ENCODE measurements around the gene CDC14B.

Gene CDC14B

DNA sequence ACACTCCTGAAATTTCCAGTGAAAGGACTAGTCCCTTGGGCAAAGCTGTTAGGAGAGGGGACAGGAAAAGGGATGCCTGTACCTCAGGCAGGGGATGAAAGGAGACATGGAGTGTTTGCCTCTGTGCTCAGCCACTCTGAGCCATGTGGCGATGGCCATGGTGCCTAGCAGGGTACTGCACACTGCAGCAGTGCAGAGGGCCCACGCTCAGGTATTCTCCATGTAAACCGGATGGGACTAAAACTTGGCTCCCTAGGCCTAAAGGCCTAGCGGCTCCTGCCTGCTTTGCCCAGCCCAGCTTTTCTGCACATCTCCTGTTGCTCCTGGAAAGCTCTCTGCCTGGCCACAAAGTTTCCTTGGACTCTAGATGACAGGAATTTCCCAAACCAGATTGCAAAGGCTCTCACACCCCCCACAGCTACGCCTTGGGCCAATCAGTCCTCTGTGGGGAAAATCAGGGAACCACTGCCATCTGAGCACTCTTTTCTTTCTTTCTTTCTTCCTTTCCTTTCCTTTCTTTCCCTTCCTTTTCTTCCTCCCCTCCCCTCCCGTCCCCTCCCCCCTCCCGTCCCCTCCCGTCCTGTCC lies 125.3 kb downstream of the CDC14B start:
- TF ChIP-seq YY1 (IDR thresholded peaks at IDR 0.05; ENCODE audit: low read depth) (no peak), EP300 (IDR thresholded peaks at IDR 0.05; ENCODE audit: borderline replicate concordance) (no peak), CREB1 (IDR thresholded peaks at IDR 0.05; ENCODE audit: low read depth) (no peak), CEBPB (IDR thresholded peaks at IDR 0.05) (no peak), RAD21 (IDR thresholded peaks at IDR 0.05; ENCODE audit: low read depth) (no peak), TEAD4 (IDR thresholded peaks at IDR 0.05) (no peak), FOXM1 (IDR thresholded peaks at IDR 0.05; ENCODE audit: borderline replicate concordance, low read depth) (no peak)
- TF ChIP-seq, protein P1, sequence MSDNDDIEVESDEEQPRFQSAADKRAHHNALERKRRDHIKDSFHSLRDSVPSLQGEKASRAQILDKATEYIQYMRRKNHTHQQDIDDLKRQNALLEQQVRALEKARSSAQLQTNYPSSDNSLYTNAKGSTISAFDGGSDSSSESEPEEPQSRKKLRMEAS (IDR thresholded peaks at IDR 0.05): no peak

DNA sequence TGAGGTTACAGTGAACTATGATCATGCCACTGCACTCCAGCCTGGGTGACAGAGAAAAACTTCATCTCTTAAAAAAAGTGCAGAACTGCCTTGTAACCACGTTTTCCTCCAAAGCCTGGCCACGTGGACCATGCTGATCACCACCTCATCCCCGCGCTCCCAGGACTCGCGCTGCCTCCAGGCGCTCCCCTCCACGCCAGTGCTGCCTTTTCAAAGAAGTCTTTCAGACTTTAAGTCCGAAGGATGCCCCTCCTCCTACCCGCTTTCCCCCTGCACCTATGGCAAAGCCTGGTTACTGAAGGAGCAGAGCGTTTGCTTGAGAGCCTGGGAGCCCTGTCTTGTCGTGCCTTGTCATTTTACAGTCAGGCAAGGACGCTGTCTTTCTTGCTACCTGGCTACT lies 125.9 kb downstream of the CDC14B start:
- TF ChIP-seq, protein P1 (IDR thresholded peaks at IDR 0.05): no peak
- TF ChIP-seq NFIC (IDR thresholded peaks at IDR 0.05) (no peak), TAF1 (IDR thresholded peaks at IDR 0.05; ENCODE audit: low read depth) (no peak), ZBTB7A (IDR thresholded peaks at IDR 0.05; ENCODE audit: low read depth) (no peak), TCF12 (IDR thresholded peaks at IDR 0.05; ENCODE audit: low read depth) (no peak), EP300 (IDR thresholded peaks at IDR 0.05; ENCODE audit: borderline replicate concordance) (no peak), RAD21 (IDR thresholded peaks at IDR 0.05; ENCODE audit: low read depth) (no peak), EGR1 (IDR thresholded peaks at IDR 0.05) (no peak), TEAD4 (IDR thresholded peaks at IDR 0.05) (no peak), FOXM1 (IDR thresholded peaks at IDR 0.05; ENCODE audit: borderline replicate concordance, low read depth) (no peak), YY1 (IDR thresholded peaks at IDR 0.05; ENCODE audit: low read depth) (no peak), CREB1 (IDR thresholded peaks at IDR 0.05; ENCODE audit: low read depth) (no peak), CEBPB (IDR thresholded peaks at IDR 0.05) (no peak)
- TF ChIP-seq, protein P2, sequence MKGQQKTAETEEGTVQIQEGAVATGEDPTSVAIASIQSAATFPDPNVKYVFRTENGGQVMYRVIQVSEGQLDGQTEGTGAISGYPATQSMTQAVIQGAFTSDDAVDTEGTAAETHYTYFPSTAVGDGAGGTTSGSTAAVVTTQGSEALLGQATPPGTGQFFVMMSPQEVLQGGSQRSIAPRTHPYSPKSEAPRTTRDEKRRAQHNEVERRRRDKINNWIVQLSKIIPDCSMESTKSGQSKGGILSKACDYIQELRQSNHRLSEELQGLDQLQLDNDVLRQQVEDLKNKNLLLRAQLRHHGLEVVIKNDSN (IDR thresholded peaks at IDR 0.05): no peak
- TF ChIP-seq, protein P3, sequence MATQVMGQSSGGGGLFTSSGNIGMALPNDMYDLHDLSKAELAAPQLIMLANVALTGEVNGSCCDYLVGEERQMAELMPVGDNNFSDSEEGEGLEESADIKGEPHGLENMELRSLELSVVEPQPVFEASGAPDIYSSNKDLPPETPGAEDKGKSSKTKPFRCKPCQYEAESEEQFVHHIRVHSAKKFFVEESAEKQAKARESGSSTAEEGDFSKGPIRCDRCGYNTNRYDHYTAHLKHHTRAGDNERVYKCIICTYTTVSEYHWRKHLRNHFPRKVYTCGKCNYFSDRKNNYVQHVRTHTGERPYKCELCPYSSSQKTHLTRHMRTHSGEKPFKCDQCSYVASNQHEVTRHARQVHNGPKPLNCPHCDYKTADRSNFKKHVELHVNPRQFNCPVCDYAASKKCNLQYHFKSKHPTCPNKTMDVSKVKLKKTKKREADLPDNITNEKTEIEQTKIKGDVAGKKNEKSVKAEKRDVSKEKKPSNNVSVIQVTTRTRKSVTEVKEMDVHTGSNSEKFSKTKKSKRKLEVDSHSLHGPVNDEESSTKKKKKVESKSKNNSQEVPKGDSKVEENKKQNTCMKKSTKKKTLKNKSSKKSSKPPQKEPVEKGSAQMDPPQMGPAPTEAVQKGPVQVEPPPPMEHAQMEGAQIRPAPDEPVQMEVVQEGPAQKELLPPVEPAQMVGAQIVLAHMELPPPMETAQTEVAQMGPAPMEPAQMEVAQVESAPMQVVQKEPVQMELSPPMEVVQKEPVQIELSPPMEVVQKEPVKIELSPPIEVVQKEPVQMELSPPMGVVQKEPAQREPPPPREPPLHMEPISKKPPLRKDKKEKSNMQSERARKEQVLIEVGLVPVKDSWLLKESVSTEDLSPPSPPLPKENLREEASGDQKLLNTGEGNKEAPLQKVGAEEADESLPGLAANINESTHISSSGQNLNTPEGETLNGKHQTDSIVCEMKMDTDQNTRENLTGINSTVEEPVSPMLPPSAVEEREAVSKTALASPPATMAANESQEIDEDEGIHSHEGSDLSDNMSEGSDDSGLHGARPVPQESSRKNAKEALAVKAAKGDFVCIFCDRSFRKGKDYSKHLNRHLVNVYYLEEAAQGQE (IDR thresholded peaks at IDR 0.05; ENCODE audit: low read depth): no peak

DNA sequence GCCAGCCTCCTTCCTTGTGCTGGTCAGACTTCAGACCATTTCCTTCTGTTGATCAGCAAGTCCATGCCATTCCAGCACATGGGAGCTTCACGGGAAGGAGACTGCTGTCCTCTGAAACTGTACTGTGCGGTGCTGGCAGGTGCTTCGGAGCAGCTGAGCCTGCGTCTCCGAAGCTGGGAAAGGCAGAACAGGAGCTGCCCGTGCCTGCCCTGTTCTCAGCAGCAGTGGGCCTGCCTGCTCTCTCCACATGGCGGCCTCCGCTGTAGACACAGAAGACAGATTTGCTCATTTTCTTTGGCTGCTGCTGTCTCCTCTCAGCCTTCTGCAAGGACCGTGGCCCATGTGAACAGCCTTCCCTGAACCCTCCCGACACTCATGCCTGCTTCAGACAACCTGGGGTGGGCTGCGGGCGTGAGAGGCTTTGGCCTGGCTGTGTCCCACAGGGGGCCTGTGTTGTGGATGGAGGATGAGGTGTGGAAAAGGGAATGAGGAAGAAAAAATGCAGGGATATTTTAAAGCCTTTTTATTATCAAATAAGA lies 126.6 kb downstream of the CDC14B start:
- TF ChIP-seq RAD21 (IDR thresholded peaks at IDR 0.05; ENCODE audit: low read depth) (no peak), CEBPB (IDR thresholded peaks at IDR 0.05) (no peak), TEAD4 (IDR thresholded peaks at IDR 0.05) (no peak), EP300 (IDR thresholded peaks at IDR 0.05; ENCODE audit: borderline replicate concordance) (no peak), CREB1 (IDR thresholded peaks at IDR 0.05; ENCODE audit: low read depth) (no peak)
- TF ChIP-seq, protein P2 (IDR thresholded peaks at IDR 0.05): no peak
- TF ChIP-seq, protein P1 (IDR thresholded peaks at IDR 0.05): no peak
- TF ChIP-seq, protein P3 (IDR thresholded peaks at IDR 0.05; ENCODE audit: low read depth): no peak

DNA sequence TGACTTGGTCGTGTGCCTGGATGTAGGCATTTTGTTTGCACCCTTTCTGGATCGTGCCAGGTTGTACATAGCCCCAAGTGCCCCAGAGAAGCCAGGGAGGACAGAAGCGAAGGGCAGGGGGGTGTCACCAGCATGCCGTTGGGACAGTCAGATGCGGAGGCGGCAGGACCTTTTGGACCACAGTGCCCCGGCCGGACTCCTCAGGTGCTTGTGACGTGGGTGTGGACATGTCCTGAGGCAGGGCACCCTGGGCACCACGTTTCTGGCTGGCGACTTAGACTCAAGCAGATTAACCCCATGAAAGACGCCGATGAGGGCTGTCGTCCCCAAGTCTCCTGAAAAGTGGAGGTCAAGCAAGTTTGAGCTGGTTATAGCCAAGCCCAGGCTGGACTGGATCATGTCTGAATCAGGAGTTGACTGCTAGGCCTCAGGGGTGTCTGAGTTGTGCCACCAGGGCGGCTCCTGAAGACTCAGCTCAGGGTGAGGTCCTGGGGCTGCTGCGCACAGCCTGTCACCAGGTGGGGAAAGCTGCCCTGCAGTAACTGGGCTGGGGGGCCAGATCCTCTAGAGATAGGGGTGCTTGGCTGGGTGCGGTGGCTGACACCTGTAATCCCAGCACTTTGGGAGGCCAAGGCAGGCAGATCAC lies 127.6 kb downstream of the CDC14B start:
- TF ChIP-seq ZBTB7A (IDR thresholded peaks at IDR 0.05; ENCODE audit: low read depth): no peak
- TF ChIP-seq TEAD4 (IDR thresholded peaks at IDR 0.05): no peak
- TF ChIP-seq NFIC (IDR thresholded peaks at IDR 0.05): no peak
- TF ChIP-seq EGR1 (IDR thresholded peaks at IDR 0.05): no peak
- TF ChIP-seq, protein P1 (IDR thresholded peaks at IDR 0.05): no peak
- TF ChIP-seq RAD21 (IDR thresholded peaks at IDR 0.05; ENCODE audit: low read depth): no peak
- TF ChIP-seq CREB1 (IDR thresholded peaks at IDR 0.05; ENCODE audit: low read depth): no peak
- TF ChIP-seq TCF12 (IDR thresholded peaks at IDR 0.05; ENCODE audit: low read depth): no peak
- no peak for TF ChIP-seq YY1 (IDR thresholded peaks at IDR 0.05; ENCODE audit: low read depth)
- no peak for TF ChIP-seq TAF1 (IDR thresholded peaks at IDR 0.05; ENCODE audit: low read depth)
- no peak for TF ChIP-seq FOXM1 (IDR thresholded peaks at IDR 0.05; ENCODE audit: borderline replicate concordance, low read depth)
- TF ChIP-seq, protein P3 (IDR thresholded peaks at IDR 0.05; ENCODE audit: low read depth): no peak
- TF ChIP-seq CEBPB (IDR thresholded peaks at IDR 0.05): no peak
- TF ChIP-seq EP300 (IDR thresholded peaks at IDR 0.05; ENCODE audit: borderline replicate concordance): no peak
- TF ChIP-seq, protein P2 (IDR thresholded peaks at IDR 0.05): no peak
